Stimulated activated CD8-positive, alpha-beta memory T cell treated with anti-CD3 and anti-CD28 coated beads, Interleukin-15, amount 100 ng/mL, for 4 hours (primary cell): ENCODE results near the gene HOXA9.

ENCODE experiments used
- DNase-seq, 2 donors: peaks; one replicate each; pipeline ENCODE4 v3.0.0-alpha.2; 2020; ENCODE audit warnings: low read depth in 2 of 2

The HOXA9 gene

DNA sequence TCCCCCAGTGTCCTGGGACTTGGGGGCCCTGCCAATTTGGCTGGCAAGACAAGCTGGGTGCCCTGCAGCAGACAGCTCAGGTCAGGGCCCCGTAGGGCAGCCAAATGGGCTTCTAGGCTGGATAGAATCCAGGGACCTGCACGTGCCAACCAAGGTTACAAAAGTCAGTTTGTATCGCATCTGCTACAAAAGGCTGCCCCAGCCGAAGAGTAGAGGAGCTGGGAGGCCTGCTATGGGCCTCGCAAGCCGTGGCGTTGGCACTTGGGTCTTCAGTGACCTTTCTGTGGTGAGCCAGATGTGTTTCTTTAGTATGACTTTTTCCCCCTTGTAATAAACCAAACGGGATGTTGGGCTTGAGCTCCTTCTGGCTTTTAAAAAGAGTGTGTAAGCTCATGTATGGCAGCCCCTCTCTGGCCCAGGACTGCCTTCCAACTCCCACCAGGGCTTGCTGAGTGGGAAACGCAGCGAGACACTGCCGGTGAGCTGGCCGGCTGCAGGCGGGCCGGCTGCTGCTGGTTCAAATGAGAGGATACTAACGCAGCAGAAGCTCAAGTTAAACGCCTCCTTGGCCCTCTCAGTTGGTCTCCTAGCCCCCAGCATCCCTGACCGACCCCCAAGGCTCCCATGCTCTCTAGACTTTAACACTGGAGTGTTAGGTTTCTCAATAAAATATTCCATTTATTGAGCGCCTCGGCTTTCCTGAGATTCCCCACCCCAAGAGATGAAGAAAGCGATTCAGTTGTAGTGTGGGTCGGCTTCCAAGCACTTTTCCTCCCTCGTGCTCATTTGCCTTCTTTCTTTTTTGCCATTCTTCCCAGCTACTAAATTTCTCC lies 11.8 kb upstream of the HOXA9 start:
- no peak for DNase-seq

DNA sequence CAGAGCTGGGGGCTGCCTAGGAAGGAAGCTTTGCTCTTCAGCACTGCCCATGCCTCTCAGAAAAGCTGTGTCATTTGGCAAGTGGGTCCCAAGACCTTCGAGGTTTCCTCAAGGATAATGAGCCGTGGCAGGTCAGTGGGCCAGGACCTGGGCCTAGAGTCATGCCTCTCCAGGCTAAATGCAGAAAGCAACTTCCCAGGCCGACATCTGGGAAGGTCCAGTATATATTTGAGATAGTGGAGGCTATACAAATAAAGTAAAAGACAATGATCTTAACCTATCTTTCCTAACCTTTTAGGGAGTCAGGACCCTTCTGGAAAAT lies 11.1 kb upstream of the HOXA9 start:
- no peak for DNase-seq

DNA sequence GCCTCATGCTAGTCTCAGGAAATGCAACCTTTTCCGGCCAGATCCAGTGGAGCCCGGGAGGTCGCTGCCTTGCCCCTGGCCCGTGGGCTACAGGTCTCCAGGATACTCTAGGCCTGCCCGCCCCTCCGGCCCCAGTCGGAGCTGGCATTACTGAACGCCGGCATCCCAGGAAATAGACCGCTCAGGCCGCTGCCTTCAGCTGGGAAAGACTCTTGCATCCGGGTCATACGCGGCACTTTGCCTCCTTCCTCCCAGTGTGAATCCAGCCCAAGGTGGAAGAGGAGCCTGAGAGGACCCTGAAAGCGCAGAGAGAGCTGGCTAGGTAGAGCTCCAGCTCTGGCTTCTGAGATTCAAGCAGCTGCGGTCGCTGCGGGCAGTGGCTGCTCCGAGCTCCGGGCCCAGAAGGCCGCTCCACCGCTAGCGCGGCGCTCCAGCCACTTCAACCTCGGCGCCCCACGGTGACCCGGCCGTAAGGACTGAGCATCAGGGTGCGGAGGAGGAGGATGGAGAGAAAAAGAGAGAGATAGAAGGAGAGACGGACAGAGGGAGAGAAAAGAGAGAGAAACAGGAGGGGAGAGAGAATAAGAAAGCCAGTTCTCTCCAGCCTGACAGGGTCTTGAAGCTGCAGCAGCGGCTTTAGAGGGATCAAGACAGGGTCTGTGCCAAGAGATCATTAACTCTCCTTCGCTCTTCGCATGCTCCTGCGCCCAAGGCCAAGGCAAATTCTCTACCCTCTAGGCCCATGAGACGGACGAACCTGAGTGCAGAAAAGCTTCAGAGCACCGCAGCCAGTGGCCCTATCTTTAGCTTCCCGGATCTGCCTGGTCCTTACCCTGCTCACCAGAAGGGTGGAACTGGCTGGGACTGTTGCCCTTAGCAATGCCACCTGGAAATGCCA lies 10.5 kb upstream of the HOXA9 start:
- no peak for DNase-seq

DNA sequence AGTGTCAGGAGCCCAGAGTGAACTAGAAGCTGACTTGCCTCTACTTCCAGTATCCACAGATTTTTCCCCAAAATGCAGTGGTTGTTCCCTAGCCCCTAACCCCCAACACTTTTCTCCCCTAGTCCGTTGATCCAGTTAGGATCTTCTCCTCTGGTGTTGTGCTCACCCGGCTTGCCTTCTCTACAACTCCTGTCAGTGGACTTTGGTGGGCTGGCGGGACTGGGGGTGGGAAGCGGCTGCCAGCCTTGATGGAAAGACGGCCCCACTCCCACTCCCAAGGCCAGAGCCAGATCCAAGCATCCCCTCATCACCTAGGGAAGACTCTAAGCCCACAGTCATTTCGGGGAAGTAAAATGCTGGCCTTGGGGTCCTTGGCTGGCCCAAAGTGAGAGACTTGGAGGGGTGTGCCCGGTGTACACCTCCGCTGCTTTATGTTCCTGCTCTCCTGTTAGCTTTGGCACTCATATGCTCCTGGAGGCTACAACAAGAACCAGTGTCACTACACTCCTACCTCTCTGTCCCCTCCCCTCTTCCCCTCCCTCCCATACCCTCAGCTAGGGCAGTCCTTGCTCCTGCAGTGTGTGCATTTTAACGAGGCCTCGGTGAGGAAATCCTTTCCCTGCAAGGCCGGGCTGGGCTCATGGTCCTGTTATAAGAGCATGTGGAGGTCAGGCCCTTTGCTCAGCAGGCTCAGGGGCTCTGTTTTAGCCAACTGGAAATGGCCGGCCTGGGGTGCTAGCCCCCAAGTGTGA lies 9.7 kb upstream of the HOXA9 start:
- no peak for DNase-seq

DNA sequence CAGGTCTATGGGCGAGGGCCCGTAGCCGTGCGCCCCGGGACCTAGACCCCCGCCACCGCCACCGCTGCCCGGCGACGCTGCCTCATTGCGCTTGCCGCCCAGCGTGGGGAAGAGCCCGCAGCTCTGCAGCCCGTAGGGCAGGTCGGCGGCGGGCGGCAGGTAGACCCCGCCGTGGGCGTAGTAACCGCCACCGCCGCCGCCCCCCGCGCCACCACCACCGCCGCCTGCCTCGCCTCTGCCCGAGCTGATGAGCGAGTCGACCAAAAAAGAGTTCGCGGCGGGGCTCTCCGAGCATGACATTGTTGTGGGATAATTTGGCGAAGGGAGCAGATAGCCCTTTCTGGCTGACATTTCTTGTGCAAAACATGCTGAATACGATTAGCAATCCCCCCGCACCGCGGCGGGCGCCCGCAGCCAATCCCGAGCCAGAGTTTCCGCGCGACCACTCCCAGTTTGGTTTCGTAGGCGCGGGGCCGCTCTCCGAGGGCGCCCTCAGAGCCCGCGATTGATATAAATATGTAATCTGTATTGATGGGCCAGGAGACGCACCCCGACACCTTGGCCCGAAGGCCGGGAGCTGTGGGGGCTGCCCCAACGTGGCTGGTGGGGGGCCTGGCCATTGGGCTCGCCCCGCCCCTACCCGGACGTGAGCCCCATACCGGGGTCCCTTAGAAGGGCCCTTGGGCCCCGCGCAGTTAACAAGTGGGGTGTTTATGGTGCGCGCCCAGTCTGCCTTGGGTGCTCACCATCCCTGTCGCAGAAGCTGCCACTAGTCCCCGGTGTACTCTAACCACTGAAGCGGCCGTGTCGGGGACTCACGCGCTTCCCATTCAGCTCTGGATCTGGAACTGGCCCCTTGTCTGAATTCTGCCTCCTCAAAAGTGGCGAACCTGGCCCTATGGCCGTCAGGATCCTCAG lies 8.9 kb upstream of the HOXA9 start, which contains the start of gene HOXA10:
Gene HOXA10 (minus strand): TSS at position 365 of the 918 bp plus-strand sequence. CDS start 14 bp downstream, at position 351.
- DNase-seq = no peak

DNA sequence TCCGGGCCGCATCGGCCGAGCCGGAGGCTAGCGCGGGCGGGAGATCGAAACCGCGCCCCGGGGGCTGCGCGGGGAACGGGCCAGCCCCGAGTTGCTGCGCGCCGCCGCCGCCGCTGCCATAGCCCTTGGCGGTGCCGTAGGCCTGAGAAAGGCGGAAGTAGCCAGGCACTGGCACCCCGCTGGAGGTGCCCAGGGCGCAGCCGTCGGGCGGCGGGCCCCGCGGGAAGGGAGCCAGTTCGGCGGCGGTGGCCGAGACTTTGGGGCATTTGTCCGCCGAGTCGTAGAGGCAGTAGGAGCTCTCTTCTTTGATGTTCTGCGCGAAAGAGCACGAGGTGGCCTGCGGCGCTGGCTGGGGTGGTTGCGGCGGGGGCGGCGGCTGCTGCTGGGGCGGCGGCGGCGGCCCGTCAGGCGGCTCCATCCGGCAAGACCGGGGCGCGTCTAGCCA lies 8.2 kb upstream of the HOXA9 start:
- DNase-seq = no peak

DNA sequence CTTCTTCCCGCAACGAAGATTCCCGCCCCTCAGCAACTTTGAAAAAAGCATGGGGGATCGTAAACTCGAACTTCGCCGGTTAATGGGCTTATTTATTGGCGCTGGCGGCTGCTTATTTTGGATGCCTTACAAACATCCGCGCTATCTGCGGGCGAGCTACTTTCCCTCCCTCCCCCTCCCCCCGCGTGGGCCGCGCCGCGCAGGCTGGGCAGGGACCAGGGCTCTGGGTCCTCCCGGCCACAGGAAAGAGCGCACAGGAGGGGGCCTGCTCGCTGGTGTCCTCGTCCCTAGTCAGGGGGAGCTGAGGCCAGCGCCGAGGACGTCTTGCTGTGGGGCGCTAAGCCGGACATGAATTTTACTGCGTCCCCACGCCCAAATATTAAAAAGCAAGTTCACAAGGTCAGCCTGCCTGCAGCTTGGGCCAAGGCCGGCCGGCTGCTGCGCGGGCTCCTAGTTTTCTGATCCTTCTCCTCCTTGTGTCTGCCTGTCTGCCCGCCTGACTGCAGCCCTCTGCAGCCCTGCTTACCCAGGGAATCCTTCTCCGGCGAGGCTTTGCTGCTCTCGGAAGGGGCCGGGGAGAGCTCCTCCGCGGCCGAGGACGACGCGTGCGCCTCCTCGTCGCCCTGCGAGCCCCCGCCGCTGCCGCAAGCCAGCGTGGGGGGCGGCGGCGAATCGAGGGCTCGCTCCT lies 7.6 kb upstream of the HOXA9 start:
- no peak for DNase-seq

DNA sequence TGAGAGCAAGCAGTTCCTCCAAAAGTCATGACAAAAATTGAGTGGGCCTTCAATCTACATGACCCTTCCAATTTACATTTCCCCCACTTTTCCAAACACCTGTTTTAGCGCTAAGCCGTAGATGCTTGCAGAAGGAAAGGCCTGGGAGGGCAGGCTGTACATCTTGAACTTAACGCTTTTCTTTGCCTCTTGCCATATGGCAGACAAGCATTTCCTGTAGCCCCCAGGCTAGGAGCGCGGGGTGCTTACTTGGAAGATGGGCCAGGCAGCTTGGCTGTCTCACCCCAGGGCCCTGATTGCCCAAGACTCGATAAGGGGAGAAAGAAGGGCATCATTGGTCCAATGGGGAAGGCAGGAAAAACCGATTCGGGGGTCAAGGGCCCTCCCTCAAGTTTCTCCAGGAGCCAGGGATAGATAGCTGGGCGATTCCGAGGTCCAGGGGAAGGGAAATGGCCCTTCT lies 7.0 kb upstream of the HOXA9 start:
- DNase-seq = no peak

DNA sequence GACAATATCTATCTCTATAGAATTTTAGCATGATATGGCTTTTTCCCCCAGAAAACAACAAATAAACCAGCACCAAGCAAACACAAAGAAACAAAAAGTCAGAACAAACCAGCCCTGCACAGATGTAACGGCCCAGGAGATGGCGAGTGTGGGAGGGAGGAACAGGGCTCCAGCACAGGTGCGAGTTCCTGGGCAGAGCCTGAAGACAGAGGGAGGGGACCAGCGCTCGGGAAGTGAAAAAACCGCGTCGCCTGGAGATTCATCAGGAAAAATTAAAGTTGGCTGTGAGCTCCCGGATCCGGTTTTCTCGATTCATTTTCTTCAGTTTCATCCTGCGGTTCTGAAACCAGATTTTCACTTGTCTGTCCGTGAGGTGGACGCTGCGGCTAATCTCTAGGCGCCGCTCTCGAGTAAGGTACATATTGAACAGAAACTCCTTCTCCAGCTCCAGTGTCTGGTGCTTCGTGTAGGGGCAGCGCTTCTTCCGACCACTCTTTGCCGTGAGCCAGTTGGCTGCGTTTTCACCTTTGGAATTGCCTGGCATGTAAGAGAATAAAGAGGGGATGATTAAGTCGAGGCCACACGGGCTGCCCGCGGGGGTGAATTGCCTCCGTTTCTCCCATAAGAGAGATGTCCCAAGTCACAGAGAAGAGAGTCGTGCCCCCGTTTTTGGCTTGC lies 6.4 kb upstream of the HOXA9 start:
- no peak for DNase-seq

DNA sequence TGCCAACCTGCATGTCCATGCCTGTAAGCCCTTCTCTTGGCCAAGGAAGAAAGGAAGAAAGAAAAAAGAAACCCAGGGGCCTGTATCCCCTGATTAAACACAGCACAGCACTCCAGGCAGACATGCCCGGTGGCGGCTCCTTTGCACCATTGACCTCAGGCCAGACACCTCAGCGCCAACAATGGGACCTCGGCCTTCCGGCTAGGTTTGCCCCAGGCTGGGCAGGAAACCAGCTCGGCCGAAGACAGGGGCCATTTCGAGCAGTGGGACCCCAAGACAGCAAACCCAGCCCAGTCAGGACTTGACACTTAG lies 5.9 kb upstream of the HOXA9 start:
- DNase-seq = no peak

DNA sequence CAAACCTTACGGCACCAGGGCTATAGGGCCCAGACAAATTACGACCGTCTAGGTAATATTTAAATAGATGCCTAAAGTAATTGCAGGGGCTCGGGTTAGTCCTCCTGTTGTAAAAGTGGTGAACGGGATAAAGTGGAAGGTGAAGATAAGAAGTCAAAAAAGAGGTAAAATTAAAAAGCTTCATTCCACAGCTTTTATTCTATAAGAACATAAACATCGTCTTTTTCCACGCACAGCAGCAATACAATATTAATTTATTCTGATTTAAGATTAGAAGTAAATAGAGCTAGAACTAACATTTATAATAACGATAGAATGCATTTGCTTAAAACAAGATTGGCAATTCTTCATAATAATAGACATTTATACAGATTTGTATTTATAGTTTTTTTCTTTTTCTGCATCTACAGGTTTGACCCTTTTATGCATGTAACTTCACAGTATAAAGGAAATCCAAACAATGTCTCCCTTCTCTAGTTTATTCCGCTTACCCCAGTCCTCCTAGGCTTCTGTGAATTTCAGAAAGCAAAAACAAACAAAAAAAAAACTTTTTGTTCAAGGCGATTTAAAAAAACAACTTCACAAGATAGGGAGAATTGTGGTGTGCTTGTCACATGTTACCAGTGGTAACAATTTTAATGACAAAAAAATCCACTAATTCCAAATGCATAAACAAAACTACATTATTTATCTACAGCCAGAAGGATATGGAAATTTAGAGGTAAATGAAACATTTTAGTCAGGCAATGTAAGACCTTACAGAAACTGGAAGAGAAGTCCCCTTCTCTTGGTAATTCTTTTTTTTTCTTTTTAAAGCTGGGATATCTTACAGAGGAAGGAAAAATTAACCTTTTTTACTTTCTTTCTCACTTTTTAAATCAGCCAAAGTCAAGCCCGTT lies 5.3 kb upstream of the HOXA9 start:
- no peak for DNase-seq

DNA sequence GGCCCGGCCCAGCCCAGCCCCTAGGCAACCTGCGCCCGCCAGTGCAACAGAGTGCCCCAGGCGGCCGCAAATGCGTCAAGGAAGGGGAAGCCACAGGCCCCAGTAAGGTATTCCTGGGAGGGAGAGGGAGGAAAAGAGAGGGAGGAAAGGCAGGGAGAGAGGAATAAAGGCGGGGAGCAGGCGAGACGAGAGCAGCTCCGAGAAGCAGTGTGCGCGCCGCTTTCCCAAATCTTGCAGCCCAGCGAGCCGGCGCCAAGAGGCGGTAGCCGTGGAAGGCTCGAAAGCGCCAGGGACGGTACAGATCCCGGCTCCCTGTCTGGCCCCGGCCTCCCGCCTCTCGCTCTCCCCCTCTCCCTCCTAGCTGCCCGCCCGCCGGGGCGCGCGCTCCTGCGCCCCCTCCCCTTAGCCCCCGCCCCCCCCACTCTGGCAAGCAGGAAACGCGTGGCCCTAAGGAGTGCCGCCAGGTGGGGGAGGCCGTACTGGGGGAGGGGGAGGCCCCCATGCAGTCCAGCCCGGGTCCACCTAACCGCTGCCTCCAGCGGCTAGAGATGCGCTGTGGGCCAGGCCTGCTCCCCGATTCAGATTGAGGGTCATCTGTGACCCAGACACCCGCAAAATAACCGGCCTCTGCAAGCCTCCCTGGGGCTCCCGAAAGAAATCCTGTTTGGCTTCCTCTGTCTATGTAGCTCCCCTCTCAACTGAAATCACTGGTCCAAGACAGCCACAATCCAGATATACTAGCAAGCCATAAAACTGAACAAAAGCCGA lies 4.5 kb upstream of the HOXA9 start:
- DNase-seq = no peak

DNA sequence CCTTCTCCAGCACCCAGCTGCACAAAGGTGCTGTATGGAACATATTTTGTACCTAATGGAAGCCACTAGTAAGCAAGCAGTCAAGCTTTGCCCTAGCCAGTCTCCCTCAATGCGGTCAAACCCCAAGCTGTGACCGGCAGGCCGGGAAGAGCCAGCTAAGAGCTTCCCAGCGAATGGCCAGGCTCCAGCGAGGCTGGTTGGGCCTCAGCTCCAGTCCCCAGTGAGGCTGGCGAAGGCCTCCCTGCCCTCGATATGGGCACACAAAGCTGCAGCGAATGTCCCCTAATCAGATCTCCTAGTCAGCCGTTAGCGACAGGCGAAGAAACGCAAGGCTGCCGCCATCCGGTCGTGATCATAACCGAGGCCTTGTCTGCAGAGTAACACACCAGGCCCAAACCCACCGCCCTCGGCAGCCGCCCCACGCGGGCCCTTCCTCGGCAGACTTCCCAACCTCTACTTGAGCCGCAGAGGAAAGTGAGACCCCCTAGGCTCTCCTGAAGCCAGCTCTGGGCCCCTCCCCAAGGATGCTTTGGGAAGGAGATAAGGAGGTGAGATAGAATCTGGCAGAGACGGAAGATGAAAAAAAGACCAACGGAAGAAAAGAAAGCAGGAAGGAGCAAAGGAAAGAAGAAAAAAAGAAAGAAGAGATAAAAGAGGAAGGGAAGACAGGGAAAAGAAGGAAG lies 3.1 kb upstream of the HOXA9 start:
- DNase-seq = no peak

DNA sequence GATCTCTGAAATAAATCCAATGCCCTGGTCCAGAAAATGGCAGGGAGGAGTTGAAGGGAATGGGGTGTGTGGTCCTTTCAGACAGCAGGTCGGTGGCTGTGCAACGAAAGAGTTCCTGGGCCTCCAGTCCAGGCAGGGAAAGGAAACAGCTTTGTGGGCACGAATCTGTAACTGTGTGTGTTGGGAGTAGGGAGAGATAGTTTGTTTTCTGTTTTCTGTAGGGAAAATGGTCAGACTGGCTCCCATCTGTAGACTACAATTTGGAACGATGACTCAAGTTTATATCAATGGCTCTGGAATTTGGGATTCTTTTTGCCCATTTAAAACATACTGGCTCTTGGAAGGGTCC lies 2.6 kb upstream of the HOXA9 start:
- DNase-seq = no peak

DNA sequence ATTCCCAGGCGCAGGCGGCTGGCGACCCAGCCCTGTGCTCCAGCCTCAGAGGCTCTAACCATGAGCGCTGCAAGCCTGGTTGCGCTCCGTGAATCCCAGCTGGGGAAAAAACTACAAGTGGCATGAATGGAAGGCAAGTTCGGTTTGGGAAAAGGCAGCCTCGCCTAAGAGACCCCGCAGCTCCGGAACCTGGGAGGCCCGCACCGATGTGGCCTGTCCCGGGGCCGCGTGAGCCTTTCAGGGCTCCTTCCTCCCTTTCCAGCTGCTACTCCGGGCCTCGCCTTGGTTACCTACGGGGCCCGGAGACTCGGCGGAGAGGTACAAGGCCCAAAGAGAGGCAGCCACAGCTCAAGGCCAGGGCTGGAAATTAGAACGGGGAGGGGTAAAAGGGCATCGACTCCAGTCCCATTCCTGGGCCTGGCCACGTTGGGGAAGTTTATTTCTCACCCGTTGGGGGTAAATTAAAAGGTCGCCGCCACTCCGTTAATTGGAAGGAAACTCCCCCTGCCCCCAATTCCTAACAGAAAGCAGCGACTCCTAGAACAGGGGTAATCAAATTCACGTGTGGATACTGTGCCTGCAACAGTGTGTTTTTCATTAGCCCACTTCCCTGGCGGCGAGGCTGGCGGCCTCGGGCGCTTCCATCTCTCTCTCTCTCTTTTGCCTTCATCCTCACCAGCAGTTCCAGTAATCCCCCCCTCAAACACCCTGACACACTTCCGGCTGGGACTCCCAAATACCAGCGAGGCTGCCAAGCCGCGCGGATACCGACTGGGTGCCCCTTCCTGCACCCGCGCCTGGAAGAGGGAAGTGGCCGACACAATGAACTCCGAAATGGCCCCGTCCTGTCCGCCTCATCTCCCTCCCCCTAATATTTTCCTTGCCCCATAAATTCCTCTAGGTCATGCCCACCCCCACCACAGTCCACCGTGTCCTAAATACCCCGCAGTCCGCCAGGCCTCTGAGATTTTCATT lies 1.5 kb upstream of the HOXA9 start:
- no peak for DNase-seq

DNA sequence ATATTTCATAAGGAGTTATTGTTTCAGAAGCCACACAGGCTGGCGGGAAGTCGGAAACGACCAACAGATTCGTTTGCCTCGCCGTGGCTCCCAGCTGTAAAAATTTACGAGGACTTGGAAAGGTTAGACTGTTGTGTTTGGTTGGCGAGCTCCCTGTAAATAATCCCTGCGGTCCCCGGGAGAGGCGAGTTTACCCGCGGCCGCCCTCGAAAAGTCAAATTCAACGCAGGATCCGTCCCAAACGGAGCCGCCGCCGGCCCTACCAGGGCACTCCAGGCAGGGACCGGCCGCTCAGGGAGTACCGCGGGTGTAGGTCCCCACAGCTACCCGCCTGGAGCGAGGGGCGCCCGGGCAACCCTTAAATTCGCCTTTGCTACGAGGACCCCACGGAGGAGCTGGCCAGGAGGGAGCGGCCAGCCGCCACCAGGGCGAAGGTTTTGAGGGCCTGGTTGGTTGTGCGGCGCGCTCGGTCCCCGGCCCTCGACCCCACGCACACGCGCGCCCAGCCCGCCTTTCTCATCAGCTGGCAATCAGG lies 726 bp upstream of the HOXA9 start:
- no peak for DNase-seq
